Measurements from ENCODE around the gene FRMD1. TPM values are rescaled to one million over a fixed set of nuclear protein-coding genes. Genes with fewer than 3 reads are reported as not detected.

Gene FRMD1
- polyA plus RNA-seq, 1 experiment, result not detected

GRCh38 chr6:168115748-168116437 is 36.9 kb upstream of the FRMD1 start:
- ChIA-PET POLR2A (no interaction called here), CTCF (no interaction called here)
- DNase-seq (ENCODE audit: low read depth, low spot score), result no peak
- H3K4me3 ChIP-seq (ENCODE audit: low read depth, low read length), result no peak overlapping the region
- H3K27ac ChIP-seq (ENCODE audit: low read depth, low read length), result no peak overlapping the region
- H3K9me3 ChIP-seq (ENCODE audit: control insufficient read depth, insufficient read depth, low read length), result peaks cover 26% of the 10 kb centered on the region
- no peaks in the 10 kb centered on the region for H3K27me3 ChIP-seq (ENCODE audit: control insufficient read depth, insufficient read depth, low read length)
- TF ChIP-seq, protein P1, sequence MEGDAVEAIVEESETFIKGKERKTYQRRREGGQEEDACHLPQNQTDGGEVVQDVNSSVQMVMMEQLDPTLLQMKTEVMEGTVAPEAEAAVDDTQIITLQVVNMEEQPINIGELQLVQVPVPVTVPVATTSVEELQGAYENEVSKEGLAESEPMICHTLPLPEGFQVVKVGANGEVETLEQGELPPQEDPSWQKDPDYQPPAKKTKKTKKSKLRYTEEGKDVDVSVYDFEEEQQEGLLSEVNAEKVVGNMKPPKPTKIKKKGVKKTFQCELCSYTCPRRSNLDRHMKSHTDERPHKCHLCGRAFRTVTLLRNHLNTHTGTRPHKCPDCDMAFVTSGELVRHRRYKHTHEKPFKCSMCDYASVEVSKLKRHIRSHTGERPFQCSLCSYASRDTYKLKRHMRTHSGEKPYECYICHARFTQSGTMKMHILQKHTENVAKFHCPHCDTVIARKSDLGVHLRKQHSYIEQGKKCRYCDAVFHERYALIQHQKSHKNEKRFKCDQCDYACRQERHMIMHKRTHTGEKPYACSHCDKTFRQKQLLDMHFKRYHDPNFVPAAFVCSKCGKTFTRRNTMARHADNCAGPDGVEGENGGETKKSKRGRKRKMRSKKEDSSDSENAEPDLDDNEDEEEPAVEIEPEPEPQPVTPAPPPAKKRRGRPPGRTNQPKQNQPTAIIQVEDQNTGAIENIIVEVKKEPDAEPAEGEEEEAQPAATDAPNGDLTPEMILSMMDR (IDR thresholded peaks at IDR 0.05; ENCODE audit: low read depth, low read length), result no peak

DNA sequence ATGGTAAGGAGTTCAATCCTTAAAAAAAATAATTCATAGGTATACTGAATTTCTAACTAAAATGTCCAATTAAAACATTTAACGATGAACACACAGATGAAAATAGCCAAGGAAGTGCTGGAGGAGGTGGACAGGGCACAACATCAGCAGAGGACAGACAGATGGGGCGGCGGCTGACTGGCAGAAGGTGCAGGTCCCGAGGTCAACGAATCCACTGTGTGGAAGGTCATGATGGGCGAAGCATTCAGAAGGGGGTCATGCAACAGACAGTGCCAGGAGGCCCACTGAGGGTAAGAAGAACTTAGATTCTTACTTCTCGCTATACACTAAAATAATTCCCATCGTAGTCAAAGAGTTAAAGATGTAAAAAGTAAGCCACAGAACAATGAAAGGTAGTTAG is 34.2 kb upstream of the FRMD1 start:
- POLR2A ChIA-PET, result no interaction called here
- no peak for DNase-seq (ENCODE audit: low read depth, low spot score)

DNA sequence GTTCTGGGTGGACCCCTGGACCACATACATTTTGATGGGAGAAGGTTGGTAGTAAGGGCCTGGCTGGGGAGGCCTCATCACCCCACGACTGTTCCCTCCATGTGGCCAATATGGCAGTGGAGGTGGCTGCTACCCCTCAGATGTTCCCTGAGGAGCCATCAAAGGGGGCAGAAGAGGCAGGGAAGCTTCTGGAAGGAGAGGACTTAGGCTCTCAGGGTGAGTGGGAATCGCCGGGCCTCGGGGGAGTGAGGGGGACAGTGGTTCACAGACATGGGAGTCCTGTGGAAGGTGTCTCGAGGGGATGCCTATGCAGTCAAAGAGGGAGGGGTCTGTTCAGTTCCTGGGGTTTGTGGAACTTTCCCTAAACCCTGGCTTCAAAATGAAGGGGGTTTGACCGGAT is 32.9 kb upstream of the FRMD1 start:
- Histone ChIP-seq H3K4me3 (ENCODE audit: low read depth, low read length) (no peak overlapping the region), H3K9me3 (ENCODE audit: control insufficient read depth, insufficient read depth, low read length) (peaks cover 13% of the 10 kb centered on the region), H3K27me3 (ENCODE audit: control insufficient read depth, insufficient read depth, low read length) (no peaks in the 10 kb centered on the region), H3K27ac (ENCODE audit: low read depth, low read length) (no peak overlapping the region)
- no peak for DNase-seq (ENCODE audit: low read depth, low spot score)
- ChIA-PET POLR2A (no interaction called here), CTCF (no interaction called here)
- TF ChIP-seq, protein P1 (IDR thresholded peaks at IDR 0.05; ENCODE audit: low read depth, low read length), result no peak

More for the DNA sequence above, 34.2 kb upstream of the FRMD1 start:
- CTCF ChIA-PET, result no interaction called here
- no peak overlapping the region for H3K27ac ChIP-seq (ENCODE audit: low read depth, low read length)
- TF ChIP-seq, protein P1 (IDR thresholded peaks at IDR 0.05; ENCODE audit: low read depth, low read length), result no peak
- H3K27me3 ChIP-seq (ENCODE audit: control insufficient read depth, insufficient read depth, low read length), result no peaks in the 10 kb centered on the region
- H3K9me3 ChIP-seq (ENCODE audit: control insufficient read depth, insufficient read depth, low read length), result peaks cover 20% of the 10 kb centered on the region
- H3K4me3 ChIP-seq (ENCODE audit: low read depth, low read length), result no peak overlapping the region

DNA sequence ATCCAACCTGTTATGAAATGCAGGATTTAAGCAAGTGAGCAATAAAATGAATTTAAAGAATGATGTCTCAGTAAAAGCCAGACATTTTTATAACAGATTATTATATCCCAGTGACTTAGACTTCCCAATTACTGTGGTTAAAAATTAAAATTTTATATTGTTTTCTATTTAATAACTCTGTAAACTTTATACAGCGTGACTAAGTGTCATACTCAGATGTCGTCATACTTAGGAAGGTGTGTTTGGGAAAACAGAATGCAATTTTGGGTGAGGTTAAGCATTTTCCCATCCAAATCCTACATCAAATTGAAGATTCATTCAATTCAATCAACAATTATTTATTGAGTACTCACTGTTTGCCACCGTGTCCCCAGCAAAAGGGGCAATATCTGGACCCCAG is 31.4 kb upstream of the FRMD1 start:
- TF ChIP-seq, protein P1 (IDR thresholded peaks at IDR 0.05; ENCODE audit: low read depth, low read length), result no peak
- no peak overlapping the region for H3K4me3 ChIP-seq (ENCODE audit: low read depth, low read length)
- H3K27me3 ChIP-seq (ENCODE audit: control insufficient read depth, insufficient read depth, low read length), result no peaks in the 10 kb centered on the region
- no peak for DNase-seq (ENCODE audit: low read depth, low spot score)
- H3K9me3 ChIP-seq (ENCODE audit: control insufficient read depth, insufficient read depth, low read length), result peaks cover 4% of the 10 kb centered on the region; the same call in 1 of the 2 replicates
- CTCF ChIA-PET, result interaction anchor here (0.9 kb wide), 1 partner anchor 23 kb away, joined by 3 read pairs; no protein-coding TSS in a partner anchor
- POLR2A ChIA-PET, result no interaction called here
- H3K27ac ChIP-seq (ENCODE audit: low read depth, low read length), result no peak overlapping the region

- POLR2A ChIA-PET, result no interaction called here
- CTCF ChIA-PET, result interaction anchor here (0.9 kb wide), 1 partner anchor 24 kb away, joined by 3 read pairs; no protein-coding TSS in a partner anchor
- DNase-seq (ENCODE audit: low read depth, low spot score), result no peak
- H3K9me3 ChIP-seq (ENCODE audit: control insufficient read depth, insufficient read depth, low read length), result peaks cover 4% of the 10 kb centered on the region; the same call in 1 of the 2 replicates
- no peak overlapping the region for H3K4me3 ChIP-seq (ENCODE audit: low read depth, low read length)
- H3K27ac ChIP-seq (ENCODE audit: low read depth, low read length), result no peak overlapping the region
- TF ChIP-seq, protein P1 (IDR thresholded peaks at IDR 0.05; ENCODE audit: low read depth, low read length), result no peak
- H3K27me3 ChIP-seq (ENCODE audit: control insufficient read depth, insufficient read depth, low read length), result peaks cover 5% of the 10 kb centered on the region
These were observed 30.2 kb upstream of the FRMD1 start for GRCh38 chr6:168109171-168109570.

Data from AG04450 (cell line).